T-helper 1 cell treated with Interleukin-12 subunit alpha and Interleukin-12 subunit beta and Interleukin-4 antibody, amounts not matched to agents 30 ng/mL and 1 ng/mL, for 36 hours (primary cell): Measurements from ENCODE around the gene ATP5MC2. TPM values are rescaled to one million over a fixed set of nuclear protein-coding genes. Genes with fewer than 3 reads are reported as not detected.

ENCODE experiments used
- intact Hi-C: fragments of 100-400 bp; cut with micrococcal nuclease; formaldehyde crosslinking; loops from one replicate; pipeline ENCODE4 v1.15.1; 2024
- total RNA-seq: library from RNA; stranded (reverse); gene quantifications from 2 replicates; pipeline ENCODE4 v1.2.3, GENCODE V29; 2022

The ATP5MC2 gene
- total RNA-seq, 1 donor from 2014 or later, result 308 TPM

DNA sequence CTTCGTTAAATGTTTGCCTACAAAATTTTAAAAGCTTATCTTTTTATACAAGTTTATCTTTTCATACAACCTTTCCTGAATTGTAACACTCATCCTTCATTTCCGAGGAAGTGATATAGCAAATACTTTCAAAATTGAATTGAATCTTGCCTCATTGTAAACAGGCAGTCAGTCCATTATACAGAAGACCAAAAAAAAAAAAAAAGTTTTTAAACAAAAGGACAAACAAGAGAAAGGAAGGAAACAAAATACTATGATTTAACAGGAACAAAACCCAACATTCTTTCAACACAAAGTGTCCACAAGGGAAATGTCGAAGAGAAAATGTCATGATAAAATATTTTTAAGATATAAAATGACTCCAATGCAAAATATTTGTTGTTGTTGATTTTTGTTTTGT, 58.2 kb downstream of the ATP5MC2 start:
- intact Hi-C loops, result loop anchor here (1.0 kb wide), 1 partner anchor 9 kb away; the partner anchor contains the start of gene ATF7

DNA sequence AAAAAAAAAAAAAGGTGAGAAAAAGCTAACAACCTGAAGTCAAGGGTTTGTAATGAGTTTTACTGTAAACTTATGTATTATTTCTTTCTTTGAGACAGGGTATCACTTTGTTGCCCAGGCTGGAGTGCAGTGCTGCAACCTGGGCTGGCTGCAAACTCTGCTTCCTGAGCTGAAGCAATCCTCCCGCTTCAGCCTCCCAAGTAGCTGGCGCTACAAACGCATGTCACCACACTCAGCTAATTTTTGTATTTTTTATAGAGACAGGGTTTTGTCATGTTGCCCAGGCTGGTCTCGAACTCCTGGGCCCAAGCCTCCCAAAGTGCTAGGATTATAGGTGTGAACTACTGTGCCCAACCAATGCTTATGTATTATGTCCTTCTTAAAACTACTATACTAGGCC, 58.9 kb downstream of the ATP5MC2 start:
- intact Hi-C loops, result no loop called here

Other genes starting within 250 kb of the ATP5MC2 start
- 214 and 222 TPM in 2 replicates for gene PRR13, start 234.3 kb downstream of the ATP5MC2 start, total RNA-seq
- 684 and 700 TPM in 2 replicates for gene PCBP2, start 224.0 kb downstream of the ATP5MC2 start, total RNA-seq
- 29.6 and 30.1 TPM in 2 replicates for gene MAP3K12, start 176.6 kb downstream of the ATP5MC2 start, total RNA-seq
- 39.9 and 41.0 TPM in 2 replicates for gene TARBP2, start 174.8 kb downstream of the ATP5MC2 start, total RNA-seq
- gene NPFF, start 168.6 kb downstream of the ATP5MC2 start, total RNA-seq, result 0.44 TPM in 1 of 2 replicates, not detected in the other
- 30.6 and 33.5 TPM in 2 replicates for gene ATF7, start 49.7 kb downstream of the ATP5MC2 start, total RNA-seq
- gene CALCOCO1, start 51.4 kb upstream of the ATP5MC2 start, total RNA-seq, result 61.3 and 61.6 TPM in 2 replicates
- not detected in 2 replicates for gene CISTR, start 75.9 kb upstream of the ATP5MC2 start, total RNA-seq